ENCODE data around the gene KIAA2012.
"Not testable (repeated sequence)": the region's sequence is repeated elsewhere in the genome, so short reads cannot be mapped to it uniquely, and the experiment has no call there.

KIAA2012 gene

DNA sequence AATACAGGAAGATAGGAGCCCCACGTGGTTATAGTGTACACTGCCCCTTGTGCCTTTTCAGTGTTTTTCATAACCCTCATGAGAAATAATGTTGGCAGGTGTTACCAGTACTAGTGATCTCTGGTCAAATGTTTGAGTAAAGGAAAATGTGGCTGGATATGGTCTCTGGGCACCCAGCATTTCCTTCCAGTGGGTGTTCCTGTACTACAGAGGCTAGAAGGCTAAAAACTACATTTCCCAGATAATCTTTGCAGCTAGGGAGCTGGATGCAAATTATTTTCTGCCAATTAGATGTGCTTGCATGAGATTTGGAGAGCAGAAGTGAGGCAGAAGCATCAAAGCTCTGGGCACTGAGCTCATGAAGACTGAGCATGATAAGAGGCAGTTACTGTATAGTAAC lies 45.1 kb downstream of the KIAA2012 start:
- DNase-seq = no peak

- DNase-seq = no peak
Observed at GRCh38 chr2:202120828-202121227, 47.8 kb downstream of the KIAA2012 start.

- no peak for DNase-seq
Observed at GRCh38 chr2:202121532-202122162, 48.6 kb downstream of the KIAA2012 start.

DNA sequence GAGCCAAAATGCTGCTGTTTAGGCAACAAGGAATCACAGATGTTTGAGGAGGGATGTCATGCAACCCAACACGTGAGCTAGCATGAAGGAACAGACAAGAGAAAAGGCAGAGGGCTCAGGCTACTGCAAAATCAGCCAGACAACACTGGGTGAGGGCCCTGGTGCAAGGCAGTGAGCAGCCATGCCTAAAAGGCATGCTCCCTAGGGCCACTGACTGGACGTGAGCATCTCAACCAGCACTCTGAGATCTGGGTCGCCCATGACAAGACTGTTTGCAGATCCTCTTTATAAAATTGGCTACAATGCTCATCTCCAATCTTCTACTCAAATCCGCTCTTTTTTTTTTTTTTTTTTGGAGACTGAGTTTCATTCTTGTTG lies 49.1 kb downstream of the KIAA2012 start:
- no peak for DNase-seq

- DNase-seq = no peak
Observed at GRCh38 chr2:202122980-202123720, 50.1 kb downstream of the KIAA2012 start.

GRCh38 chr2:202124286-202124685 lies 51.2 kb downstream of the KIAA2012 start:
- DNase-seq = no peak

GRCh38 chr2:202127687-202128331 lies 54.8 kb downstream of the KIAA2012 start:
- no peak for DNase-seq

DNA sequence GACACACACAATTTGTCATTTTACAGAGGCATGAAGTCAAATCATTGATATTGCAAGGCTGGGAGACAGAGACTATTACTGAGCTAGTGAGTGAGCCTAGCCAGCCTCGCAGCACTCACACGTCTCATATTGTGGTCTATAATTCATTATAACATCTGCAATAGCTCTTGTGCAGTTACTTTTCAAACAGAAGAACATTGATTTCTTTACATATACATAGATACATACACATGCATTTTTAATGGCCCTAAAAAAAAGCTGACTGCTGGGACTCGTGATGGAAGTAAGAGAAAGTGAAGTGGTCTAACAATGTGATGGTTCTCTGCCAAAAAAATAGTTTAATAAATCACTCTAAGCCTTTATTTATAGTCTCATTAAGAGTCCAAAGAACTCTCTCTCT lies 56.8 kb downstream of the KIAA2012 start:
- DNase-seq = no peak

- no peak for DNase-seq
Observed at GRCh38 chr2:202133200-202133908, 60.3 kb downstream of the KIAA2012 start.

GRCh38 chr2:202133909-202134265 lies 60.8 kb downstream of the KIAA2012 start:
- DNase-seq = no peak

DNA sequence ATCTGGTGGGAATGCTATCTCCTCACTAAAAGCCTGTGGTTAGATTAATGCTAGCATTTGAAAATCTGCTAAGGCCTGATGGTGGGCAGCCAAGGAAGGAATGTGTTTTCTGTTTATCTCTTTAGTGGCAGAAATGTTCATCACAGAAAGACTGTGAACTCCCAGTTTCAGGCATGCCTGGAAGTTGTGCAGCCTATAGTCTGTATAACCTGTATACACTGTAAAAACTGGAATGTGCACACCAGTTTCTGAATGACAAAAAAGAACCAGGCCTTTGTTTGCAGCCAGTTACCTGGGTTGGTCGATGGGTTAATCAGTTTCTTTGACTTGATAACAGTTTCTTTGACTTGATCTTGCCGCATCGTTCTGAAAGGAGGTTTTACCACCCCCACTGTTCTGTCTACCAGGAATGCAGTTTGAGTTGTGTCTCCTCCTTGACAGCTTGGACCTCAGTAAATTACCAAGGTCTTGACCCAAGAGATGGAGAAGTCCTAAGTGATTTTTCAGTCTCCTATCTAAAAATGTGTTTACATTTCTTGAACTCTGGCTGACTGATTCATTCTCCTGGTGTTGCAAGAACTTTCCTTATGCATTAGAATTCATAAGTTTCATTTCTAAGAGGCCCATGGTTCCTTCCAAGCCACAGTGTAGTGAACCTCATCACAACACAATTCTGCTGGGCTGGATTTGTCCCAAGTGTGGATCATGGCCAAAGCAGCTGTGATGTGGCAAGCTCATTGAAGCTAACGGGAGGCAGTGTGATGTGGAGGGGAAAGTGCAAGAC lies 62.2 kb downstream of the KIAA2012 start:
- no peak for DNase-seq

- not testable (repeated sequence) for DNase-seq
Observed at GRCh38 chr2:202136039-202136438, 63.0 kb downstream of the KIAA2012 start.

- no peak for DNase-seq
Observed at GRCh38 chr2:202136526-202136925, 63.5 kb downstream of the KIAA2012 start.

- DNase-seq = no peak
Observed at GRCh38 chr2:202140522-202141252, 67.6 kb downstream of the KIAA2012 start.

DNA sequence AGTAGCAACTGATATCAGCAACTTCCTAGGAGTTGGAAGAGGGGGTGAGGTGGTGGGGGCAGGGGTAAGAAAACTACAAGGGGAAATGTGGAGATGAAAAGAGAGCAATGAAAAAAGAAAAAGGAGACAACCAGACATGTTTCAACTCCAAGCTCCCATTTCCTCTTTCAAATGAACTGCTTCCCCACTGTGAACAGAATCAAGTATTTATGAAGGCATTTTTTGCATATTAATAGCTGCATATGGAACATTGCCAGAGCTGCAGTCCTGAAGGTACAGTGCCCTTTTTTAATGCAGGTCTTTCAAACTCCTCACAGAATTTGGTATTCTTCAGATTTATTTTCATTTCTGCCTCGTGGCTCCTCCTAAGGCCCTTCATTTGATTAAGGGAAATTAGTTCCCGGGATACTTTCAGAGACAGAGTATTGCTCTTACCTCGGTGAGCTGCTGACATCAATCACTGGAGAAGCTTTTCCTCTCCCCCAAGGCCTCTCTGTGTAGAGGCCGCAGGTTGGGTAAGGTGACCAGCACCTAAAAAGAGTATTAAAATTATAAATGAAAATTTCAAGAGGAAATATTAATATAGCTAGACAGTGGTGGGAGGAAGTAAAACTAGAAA lies 68.4 kb downstream of the KIAA2012 start:
- no peak for DNase-seq

DNA sequence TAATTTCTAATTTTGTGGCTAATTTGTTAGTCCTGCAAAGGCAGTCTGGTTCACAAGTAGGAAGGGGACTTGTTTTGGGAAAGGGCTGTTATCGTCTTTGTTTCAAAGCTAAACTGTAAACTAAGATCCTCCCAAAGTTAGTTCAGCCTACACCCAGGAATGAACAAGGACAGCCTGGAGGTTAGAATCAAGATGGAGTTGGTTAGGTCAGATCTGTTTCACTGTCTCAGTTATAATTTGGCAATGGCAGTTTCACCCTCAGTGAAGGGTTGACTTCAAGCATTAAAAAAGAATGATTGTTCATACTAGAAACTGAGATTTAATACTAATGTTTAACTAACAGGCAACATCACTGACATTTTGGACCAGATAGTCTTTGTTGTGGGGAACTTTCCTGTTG lies 69.5 kb downstream of the KIAA2012 start:
- no peak for DNase-seq

- no peak for DNase-seq
Observed at GRCh38 chr2:202147775-202148174, 74.7 kb downstream of the KIAA2012 start.

GRCh38 chr2:202148515-202149154 lies 75.6 kb downstream of the KIAA2012 start:
- DNase-seq = no peak

DNA sequence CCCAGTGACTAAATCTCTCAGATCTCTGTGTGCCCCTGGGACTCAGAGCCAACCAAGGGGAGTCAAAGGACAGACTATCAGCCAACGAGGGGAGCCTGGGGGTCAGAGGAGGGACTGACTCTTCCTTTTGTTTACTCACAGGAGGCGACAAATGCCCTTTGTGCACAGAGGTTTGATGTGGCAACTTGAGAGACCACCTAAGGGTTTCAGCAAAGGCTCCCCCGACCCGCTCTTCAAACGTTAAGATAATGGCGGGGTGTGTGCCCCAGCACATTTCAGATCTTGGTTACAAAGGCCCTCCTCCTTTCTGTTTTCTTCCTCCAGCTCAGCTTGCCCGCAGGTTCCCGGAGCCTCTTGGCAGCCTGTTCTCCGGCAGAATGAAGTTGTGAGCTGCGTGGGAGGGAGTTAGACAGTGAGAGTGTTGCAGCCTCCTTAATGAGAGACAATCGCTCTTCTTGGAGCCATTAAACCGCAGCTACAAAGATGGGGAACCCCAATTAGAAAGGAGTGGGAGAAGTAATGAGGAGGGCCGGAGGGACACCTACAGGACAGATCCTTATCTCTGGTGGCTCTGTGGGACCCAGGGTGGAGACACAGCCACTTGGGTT lies 76.2 kb downstream of the KIAA2012 start:
- DNase-seq = no peak

GRCh38 chr2:202149936-202150335 lies 76.9 kb downstream of the KIAA2012 start:
- DNase-seq = no peak

Measured in activated naive CD4-positive, alpha-beta T cell treated with anti-CD3 and anti-CD28 coated beads, Interleukin-2, amount 50 U/mL, for 16 hours (primary cell).